Astrocyte (in vitro differentiated cells and primary cell): ENCODE measurements around the gene JPH3. TPM values are rescaled to one million over a fixed set of nuclear protein-coding genes. Genes with fewer than 3 reads are reported as not detected.

Experiments used
- DNase-seq: peaks from one replicate; pipeline ENCODE4 v3.0.0-alpha.2; 2010; ENCODE audit warnings: low read depth
- FAIRE-seq: peaks from 2 replicates; lab custom pipeline; 2011; peaks lifted over from hg19 to GRCh38; lab: Jason Lieb, UNC
- H2AFZ ChIP-seq: 2 replicates; pipeline ENCODE4 v1.6.0; 2012; ENCODE audit warnings: low read depth, low read length, inconsistent platforms
- H3K27ac ChIP-seq: 2 replicates; pipeline ENCODE4 v1.5.1; 2011; ENCODE audit warnings: low read depth, low read length, inconsistent platforms
- H3K27me3 ChIP-seq: 2 replicates; pipeline ENCODE4 v1.6.0; 2011; ENCODE audit warnings: low read length, inconsistent platforms; ENCODE audit not compliant: insufficient read depth
- H3K36me3 ChIP-seq: 2 replicates; pipeline ENCODE4 v1.5.1; 2011; ENCODE audit warnings: low read length, inconsistent platforms; ENCODE audit not compliant: insufficient read depth
- H3K4me1 ChIP-seq: 2 replicates; pipeline ENCODE4 v1.5.1; 2011; ENCODE audit warnings: low read length, inconsistent platforms; ENCODE audit not compliant: insufficient read depth
- H3K4me2 ChIP-seq: 2 replicates; pipeline ENCODE4 v1.6.0; 2012; ENCODE audit warnings: low read length, inconsistent platforms
- H3K4me3 ChIP-seq: 2 replicates; pipeline ENCODE4 v1.5.1; 2011; ENCODE audit warnings: low read depth, mild to moderate bottlenecking, low read length, inconsistent platforms; ENCODE audit not compliant: insufficient read depth
- H3K79me2 ChIP-seq: 2 replicates; pipeline ENCODE4 v1.6.0; 2012; ENCODE audit warnings: mild to moderate bottlenecking, low read length, inconsistent platforms; ENCODE audit not compliant: insufficient read depth
- H3K9ac ChIP-seq: 2 replicates; pipeline ENCODE4 v1.6.0; 2012; ENCODE audit warnings: mild to moderate bottlenecking, low read length, inconsistent platforms
- H3K9me3 ChIP-seq: 2 replicates; pipeline ENCODE4 v1.5.1; 2012; ENCODE audit warnings: low read depth, mild to moderate bottlenecking, low read length, inconsistent platforms; ENCODE audit not compliant: insufficient read depth
- H4K20me1 ChIP-seq: 2 replicates; pipeline ENCODE4 v1.6.0; 2012; ENCODE audit warnings: low read length, inconsistent platforms; ENCODE audit not compliant: insufficient read depth
- H3K27ac Mint-ChIP-seq: one replicate; pipeline ENCODE4 v1.8.0; 2021; ENCODE audit warnings: mild to moderate bottlenecking, mixed read lengths; ENCODE audit not compliant: unreplicated experiment
- H3K27me3 Mint-ChIP-seq: one replicate; pipeline ENCODE4 v1.8.0; 2021; ENCODE audit warnings: low read depth, mixed read lengths; ENCODE audit not compliant: unreplicated experiment
- H3K36me3 Mint-ChIP-seq: one replicate; pipeline ENCODE4 v1.8.0; 2021; ENCODE audit warnings: low read depth, mixed read lengths; ENCODE audit not compliant: unreplicated experiment
- H3K4me1 Mint-ChIP-seq: one replicate; pipeline ENCODE4 v1.8.0; 2021; ENCODE audit warnings: low read depth, mixed read lengths; ENCODE audit not compliant: unreplicated experiment
- H3K4me3 Mint-ChIP-seq: one replicate; pipeline ENCODE4 v1.8.0; 2021; ENCODE audit warnings: mild to moderate bottlenecking, moderate library complexity, mixed read lengths; ENCODE audit not compliant: unreplicated experiment
- H3K9me3 Mint-ChIP-seq: one replicate; pipeline ENCODE4 v1.8.0; 2021; ENCODE audit warnings: mild to moderate bottlenecking, mixed read lengths; ENCODE audit not compliant: unreplicated experiment
- EZH2 ChIP-seq: IDR thresholded peaks from 2 replicates; pipeline ENCODE4 v1.6.1; 2012; ENCODE audit warnings: mild to moderate bottlenecking, low read length, inconsistent platforms; ENCODE audit not compliant: insufficient read depth
- total RNA-seq: library from RNA; stranded (reverse); gene quantifications from 2 replicates; pipeline ENCODE4 v1.2.1, GENCODE V29; 2021
- TF ChIP-seq, protein P1 (sequence below): IDR thresholded peaks from 2 replicates; pipeline ENCODE4 v1.5.1; 2011; ENCODE audit warnings: low read depth, mild to moderate bottlenecking, inconsistent platforms, low read length, moderate library complexity; ENCODE audit not compliant: insufficient read depth

JPH3 gene
- total RNA-seq, 1 donor from 2014 or later, result 8.6 TPM

DNA sequence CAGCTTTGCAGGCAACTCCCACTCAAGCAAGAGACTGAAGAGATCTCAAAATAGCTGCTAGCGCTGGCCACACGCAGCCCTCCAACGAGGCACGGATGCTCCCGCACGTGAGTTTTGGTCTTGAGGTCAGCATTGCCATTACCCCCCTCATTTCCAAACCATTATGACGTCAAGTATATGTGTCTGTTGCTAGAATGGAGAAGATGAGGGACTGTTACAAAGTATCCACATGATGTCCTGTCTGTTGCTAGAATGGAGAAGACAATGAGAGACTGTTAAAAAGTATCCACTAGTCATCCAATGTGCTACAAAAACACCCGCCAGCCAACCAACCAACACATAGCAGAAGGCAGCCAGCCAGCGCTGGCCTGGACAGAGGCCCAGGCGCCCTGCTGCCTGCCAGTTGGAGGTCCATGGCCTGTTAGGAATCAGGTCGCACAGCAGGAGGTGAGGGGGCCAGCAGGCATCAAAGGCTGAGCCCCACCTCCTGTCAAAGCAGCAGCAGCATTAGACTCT is 138.7 kb downstream of the JPH3 start:
- Histone ChIP-seq H4K20me1 (peaks cover 61% of the 10 kb centered on the region), H3K4me1 (peaks cover 17% of the 10 kb centered on the region), H3K27ac (peak overlapping the region; percentile 63), H3K27me3 (no peaks in the 10 kb centered on the region), H3K79me2 (peaks cover 7% of the 10 kb centered on the region), H2AFZ (no peak overlapping the region), H3K9ac (peak overlapping the region; percentile 59), H3K9me3 (no peaks in the 10 kb centered on the region), H3K4me2 (peak overlapping the region; percentile 55), H3K36me3 (no peaks in the 10 kb centered on the region), H3K4me3 (no peak overlapping the region)
- no peak overlapping the region for H3K4me3 Mint-ChIP-seq
- H3K4me1 Mint-ChIP-seq, result no peaks in the 10 kb centered on the region
- no peaks in the 10 kb centered on the region for H3K27me3 Mint-ChIP-seq
- H3K27ac Mint-ChIP-seq, result no peak overlapping the region
- no peak for TF ChIP-seq EZH2
- TF ChIP-seq, protein P1, sequence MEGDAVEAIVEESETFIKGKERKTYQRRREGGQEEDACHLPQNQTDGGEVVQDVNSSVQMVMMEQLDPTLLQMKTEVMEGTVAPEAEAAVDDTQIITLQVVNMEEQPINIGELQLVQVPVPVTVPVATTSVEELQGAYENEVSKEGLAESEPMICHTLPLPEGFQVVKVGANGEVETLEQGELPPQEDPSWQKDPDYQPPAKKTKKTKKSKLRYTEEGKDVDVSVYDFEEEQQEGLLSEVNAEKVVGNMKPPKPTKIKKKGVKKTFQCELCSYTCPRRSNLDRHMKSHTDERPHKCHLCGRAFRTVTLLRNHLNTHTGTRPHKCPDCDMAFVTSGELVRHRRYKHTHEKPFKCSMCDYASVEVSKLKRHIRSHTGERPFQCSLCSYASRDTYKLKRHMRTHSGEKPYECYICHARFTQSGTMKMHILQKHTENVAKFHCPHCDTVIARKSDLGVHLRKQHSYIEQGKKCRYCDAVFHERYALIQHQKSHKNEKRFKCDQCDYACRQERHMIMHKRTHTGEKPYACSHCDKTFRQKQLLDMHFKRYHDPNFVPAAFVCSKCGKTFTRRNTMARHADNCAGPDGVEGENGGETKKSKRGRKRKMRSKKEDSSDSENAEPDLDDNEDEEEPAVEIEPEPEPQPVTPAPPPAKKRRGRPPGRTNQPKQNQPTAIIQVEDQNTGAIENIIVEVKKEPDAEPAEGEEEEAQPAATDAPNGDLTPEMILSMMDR, result no peak
- FAIRE-seq (no peak), DNase-seq (peak; percentile 76)
- H3K9me3 Mint-ChIP-seq, result no peaks in the 10 kb centered on the region
- peaks cover 17% of the 10 kb centered on the region for H3K36me3 Mint-ChIP-seq

DNA sequence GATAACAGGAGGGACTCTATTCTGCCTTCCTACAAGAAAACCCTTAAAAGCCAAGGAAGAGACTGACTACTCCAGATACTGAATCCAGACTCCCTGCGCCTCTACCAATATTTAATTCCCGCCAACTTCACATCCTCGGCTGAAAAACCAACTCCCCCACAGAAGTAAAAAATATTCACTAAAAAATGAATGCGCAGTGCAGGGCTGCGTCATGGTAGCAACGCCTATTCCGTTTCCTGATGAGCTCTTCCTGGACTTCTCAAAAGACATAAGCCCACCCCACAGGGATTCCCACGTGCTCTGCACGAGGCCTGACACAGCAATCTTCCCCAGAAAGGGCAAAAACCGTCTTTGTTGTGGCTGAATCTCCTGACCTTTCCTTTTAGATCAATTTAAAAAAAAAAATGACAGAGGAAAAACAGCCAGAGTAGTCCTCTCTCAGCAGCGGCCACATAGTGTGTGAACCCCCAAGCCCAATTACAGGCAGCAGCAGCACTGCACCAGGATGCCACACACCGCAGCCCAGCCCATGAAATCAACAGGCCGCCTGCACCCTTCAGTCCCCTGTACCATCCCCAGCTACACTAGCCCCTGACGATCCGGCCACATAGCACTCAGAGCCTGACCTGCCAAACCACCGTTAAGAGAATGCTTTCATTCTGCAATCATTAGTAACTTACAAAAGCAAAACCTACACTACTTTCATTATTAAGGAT is 139.6 kb downstream of the JPH3 start:
- no peaks in the 10 kb centered on the region for H3K9me3 ChIP-seq
- no peak overlapping the region for H3K4me3 Mint-ChIP-seq
- peaks cover 60% of the 10 kb centered on the region for H4K20me1 ChIP-seq
- FAIRE-seq, result no peak
- H3K79me2 ChIP-seq, result peaks cover 7% of the 10 kb centered on the region
- no peak overlapping the region for H2AFZ ChIP-seq
- no peak for DNase-seq
- H3K27ac Mint-ChIP-seq, result no peak overlapping the region
- no peaks in the 10 kb centered on the region for H3K4me1 Mint-ChIP-seq
- H3K27ac ChIP-seq, result no peak overlapping the region
- H3K9me3 Mint-ChIP-seq, result no peaks in the 10 kb centered on the region
- no peaks in the 10 kb centered on the region for H3K27me3 Mint-ChIP-seq
- H3K36me3 ChIP-seq, result peaks cover 2% of the 10 kb centered on the region
- H3K4me1 ChIP-seq, result peaks cover 17% of the 10 kb centered on the region
- no peak overlapping the region for H3K4me3 ChIP-seq
- H3K9ac ChIP-seq, result no peak overlapping the region
- no peaks in the 10 kb centered on the region for H3K27me3 ChIP-seq
- H3K36me3 Mint-ChIP-seq, result peaks cover 21% of the 10 kb centered on the region
- H3K4me2 ChIP-seq, result no peak overlapping the region
- TF ChIP-seq, protein P1, result no peak
- no peak for TF ChIP-seq EZH2
